Liver (tissue), 3 donors: ENCODE data around the gene ZNF45.
"Not testable (repeated sequence)": the region's sequence is repeated elsewhere in the genome, so short reads cannot be mapped to it uniquely, and the experiment has no call there.

ENCODE experiments used
- GABPA ChIP-seq, 2 donors: IDR thresholded peaks in 1 of 2; conservative IDR thresholded peaks in 1 of 2; 2 replicates each; pipeline ENCODE4 v1.6.1; 2016; ENCODE audit warnings: antibody characterized with exemption in 2 of 2, mild to moderate bottlenecking in 1 of 2, moderate library complexity in 1 of 2
- JUND ChIP-seq, 2 donors: IDR thresholded peaks; 2 replicates each; pipeline ENCODE4 v1.6.1; 2016; ENCODE audit warnings: antibody characterized with exemption in 2 of 2
- SP1 ChIP-seq: IDR thresholded peaks from 2 replicates; pipeline ENCODE4 v1.6.1; 2018; ENCODE audit warnings: antibody characterized with exemption, mild to moderate bottlenecking
- TAF1 ChIP-seq: conservative IDR thresholded peaks from 2 replicates; pipeline ENCODE4 v1.6.1; 2016; ENCODE audit warnings: antibody characterized with exemption, mild to moderate bottlenecking
- YY1 ChIP-seq: IDR thresholded peaks from 2 replicates; pipeline ENCODE4 v1.6.1; 2016; ENCODE audit warnings: antibody characterized with exemption, mild to moderate bottlenecking
- TF ChIP-seq, protein P1 (sequence below): fragments of 150-350 bp; IDR thresholded peaks from 2 replicates; pipeline ENCODE4 v1.5.1; 2017; ENCODE audit warnings: improper control_type of control experiment, low read depth, low read length; ENCODE audit not compliant: missing input control
- TF ChIP-seq, protein P2 (sequence below): IDR thresholded peaks from 2 replicates; pipeline ENCODE4 v1.6.1; 2016; ENCODE audit warnings: antibody characterized with exemption, mild to moderate bottlenecking
- TF ChIP-seq, protein P3 (sequence below): IDR thresholded peaks from 2 replicates; pipeline ENCODE4 v1.6.1; 2016; ENCODE audit warnings: antibody characterized with exemption
- TF ChIP-seq, protein P4 (sequence below): IDR thresholded peaks from 2 replicates; pipeline ENCODE4 v1.6.1; 2016; ENCODE audit warnings: antibody characterized with exemption
- TF ChIP-seq, protein P5 (sequence below): IDR thresholded peaks from 2 replicates; pipeline ENCODE4 v1.6.1; 2016; ENCODE audit warnings: antibody characterized with exemption
- donor health status: healthy.
- donor health status: healthy.

DNA sequence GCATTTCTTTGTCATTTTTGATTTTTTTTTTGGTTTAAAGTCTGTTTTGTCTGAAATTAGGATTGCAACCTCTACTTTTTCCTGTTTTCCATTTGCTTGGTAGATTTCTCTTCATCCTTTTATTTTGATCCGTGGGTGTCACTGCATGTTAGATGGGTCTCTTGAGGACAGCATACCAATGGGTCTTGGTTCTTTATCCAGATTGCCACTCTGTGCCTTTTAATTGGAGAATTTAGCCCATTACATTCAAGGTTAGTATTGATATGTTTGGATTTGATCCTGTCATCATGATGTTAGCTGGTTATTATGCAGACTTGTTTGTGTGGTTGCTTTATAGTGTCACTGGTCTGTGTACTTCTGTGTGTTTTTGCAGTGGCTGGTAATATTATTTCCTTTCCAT lies 12.3 kb upstream of the ZNF45 start:
- TF ChIP-seq, protein P1, sequence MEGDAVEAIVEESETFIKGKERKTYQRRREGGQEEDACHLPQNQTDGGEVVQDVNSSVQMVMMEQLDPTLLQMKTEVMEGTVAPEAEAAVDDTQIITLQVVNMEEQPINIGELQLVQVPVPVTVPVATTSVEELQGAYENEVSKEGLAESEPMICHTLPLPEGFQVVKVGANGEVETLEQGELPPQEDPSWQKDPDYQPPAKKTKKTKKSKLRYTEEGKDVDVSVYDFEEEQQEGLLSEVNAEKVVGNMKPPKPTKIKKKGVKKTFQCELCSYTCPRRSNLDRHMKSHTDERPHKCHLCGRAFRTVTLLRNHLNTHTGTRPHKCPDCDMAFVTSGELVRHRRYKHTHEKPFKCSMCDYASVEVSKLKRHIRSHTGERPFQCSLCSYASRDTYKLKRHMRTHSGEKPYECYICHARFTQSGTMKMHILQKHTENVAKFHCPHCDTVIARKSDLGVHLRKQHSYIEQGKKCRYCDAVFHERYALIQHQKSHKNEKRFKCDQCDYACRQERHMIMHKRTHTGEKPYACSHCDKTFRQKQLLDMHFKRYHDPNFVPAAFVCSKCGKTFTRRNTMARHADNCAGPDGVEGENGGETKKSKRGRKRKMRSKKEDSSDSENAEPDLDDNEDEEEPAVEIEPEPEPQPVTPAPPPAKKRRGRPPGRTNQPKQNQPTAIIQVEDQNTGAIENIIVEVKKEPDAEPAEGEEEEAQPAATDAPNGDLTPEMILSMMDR = not testable (repeated sequence)
- TF ChIP-seq, protein P2, sequence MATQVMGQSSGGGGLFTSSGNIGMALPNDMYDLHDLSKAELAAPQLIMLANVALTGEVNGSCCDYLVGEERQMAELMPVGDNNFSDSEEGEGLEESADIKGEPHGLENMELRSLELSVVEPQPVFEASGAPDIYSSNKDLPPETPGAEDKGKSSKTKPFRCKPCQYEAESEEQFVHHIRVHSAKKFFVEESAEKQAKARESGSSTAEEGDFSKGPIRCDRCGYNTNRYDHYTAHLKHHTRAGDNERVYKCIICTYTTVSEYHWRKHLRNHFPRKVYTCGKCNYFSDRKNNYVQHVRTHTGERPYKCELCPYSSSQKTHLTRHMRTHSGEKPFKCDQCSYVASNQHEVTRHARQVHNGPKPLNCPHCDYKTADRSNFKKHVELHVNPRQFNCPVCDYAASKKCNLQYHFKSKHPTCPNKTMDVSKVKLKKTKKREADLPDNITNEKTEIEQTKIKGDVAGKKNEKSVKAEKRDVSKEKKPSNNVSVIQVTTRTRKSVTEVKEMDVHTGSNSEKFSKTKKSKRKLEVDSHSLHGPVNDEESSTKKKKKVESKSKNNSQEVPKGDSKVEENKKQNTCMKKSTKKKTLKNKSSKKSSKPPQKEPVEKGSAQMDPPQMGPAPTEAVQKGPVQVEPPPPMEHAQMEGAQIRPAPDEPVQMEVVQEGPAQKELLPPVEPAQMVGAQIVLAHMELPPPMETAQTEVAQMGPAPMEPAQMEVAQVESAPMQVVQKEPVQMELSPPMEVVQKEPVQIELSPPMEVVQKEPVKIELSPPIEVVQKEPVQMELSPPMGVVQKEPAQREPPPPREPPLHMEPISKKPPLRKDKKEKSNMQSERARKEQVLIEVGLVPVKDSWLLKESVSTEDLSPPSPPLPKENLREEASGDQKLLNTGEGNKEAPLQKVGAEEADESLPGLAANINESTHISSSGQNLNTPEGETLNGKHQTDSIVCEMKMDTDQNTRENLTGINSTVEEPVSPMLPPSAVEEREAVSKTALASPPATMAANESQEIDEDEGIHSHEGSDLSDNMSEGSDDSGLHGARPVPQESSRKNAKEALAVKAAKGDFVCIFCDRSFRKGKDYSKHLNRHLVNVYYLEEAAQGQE = not testable (repeated sequence)
- not testable (repeated sequence) for TF ChIP-seq YY1; GABPA (IDR thresholded peaks at IDR 0.05 in 1 of 2, conservative IDR thresholded peaks at IDR 0.05 in 1 of 2); SP1; TAF1; JUND (IDR thresholded peaks at IDR 0.05)
- TF ChIP-seq, protein P3, sequence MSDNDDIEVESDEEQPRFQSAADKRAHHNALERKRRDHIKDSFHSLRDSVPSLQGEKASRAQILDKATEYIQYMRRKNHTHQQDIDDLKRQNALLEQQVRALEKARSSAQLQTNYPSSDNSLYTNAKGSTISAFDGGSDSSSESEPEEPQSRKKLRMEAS = not testable (repeated sequence)
- TF ChIP-seq, protein P4, sequence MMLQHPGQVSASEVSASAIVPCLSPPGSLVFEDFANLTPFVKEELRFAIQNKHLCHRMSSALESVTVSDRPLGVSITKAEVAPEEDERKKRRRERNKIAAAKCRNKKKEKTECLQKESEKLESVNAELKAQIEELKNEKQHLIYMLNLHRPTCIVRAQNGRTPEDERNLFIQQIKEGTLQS = not testable (repeated sequence)
- TF ChIP-seq, protein P5, sequence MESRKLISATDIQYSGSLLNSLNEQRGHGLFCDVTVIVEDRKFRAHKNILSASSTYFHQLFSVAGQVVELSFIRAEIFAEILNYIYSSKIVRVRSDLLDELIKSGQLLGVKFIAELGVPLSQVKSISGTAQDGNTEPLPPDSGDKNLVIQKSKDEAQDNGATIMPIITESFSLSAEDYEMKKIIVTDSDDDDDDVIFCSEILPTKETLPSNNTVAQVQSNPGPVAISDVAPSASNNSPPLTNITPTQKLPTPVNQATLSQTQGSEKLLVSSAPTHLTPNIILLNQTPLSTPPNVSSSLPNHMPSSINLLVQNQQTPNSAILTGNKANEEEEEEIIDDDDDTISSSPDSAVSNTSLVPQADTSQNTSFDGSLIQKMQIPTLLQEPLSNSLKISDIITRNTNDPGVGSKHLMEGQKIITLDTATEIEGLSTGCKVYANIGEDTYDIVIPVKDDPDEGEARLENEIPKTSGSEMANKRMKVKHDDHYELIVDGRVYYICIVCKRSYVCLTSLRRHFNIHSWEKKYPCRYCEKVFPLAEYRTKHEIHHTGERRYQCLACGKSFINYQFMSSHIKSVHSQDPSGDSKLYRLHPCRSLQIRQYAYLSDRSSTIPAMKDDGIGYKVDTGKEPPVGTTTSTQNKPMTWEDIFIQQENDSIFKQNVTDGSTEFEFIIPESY = not testable (repeated sequence)
